Measurements from ENCODE around the gene SLC6A11.

The SLC6A11 gene

DNA sequence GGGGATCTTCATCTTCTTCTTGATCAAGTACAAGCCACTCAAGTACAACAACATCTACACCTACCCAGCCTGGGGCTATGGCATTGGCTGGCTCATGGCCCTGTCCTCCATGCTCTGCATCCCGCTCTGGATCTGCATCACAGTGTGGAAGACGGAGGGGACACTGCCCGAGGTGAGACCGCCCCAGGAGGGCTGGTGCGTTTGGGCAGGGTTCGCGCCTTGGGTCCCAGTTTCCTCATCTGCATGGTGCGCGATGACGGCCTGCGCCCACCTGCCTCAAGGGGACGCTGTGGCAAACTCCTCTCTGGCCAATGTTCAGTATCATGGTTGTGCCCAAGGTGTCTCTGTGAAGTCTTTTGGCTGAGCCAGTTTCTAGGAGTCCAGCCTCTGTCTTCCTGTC lies 119.0 kb downstream of the SLC6A11 start:
- no peak overlapping the region for H3K4me3 ChIP-seq (ENCODE audit: low read length)
- no peak overlapping the region for H3K9ac ChIP-seq (ENCODE audit: low read length)
- no peaks in the 10 kb centered on the region for H3K36me3 ChIP-seq (ENCODE audit: control insufficient read depth, insufficient read depth, low read length, severe bottlenecking)
- no peaks in the 10 kb centered on the region for H3K9me3 ChIP-seq (ENCODE audit: control insufficient read depth, low read length)
- no peak for DNase-seq (ENCODE audit: low read depth)
- peaks cover 27% of the 10 kb centered on the region for H3K27me3 ChIP-seq (replicated peaks; ENCODE audit: control insufficient read depth, insufficient read depth, low read length)
- peaks cover 24% of the 10 kb centered on the region for H3K4me1 ChIP-seq (ENCODE audit: control insufficient read depth, insufficient read depth, low read length)

DNA sequence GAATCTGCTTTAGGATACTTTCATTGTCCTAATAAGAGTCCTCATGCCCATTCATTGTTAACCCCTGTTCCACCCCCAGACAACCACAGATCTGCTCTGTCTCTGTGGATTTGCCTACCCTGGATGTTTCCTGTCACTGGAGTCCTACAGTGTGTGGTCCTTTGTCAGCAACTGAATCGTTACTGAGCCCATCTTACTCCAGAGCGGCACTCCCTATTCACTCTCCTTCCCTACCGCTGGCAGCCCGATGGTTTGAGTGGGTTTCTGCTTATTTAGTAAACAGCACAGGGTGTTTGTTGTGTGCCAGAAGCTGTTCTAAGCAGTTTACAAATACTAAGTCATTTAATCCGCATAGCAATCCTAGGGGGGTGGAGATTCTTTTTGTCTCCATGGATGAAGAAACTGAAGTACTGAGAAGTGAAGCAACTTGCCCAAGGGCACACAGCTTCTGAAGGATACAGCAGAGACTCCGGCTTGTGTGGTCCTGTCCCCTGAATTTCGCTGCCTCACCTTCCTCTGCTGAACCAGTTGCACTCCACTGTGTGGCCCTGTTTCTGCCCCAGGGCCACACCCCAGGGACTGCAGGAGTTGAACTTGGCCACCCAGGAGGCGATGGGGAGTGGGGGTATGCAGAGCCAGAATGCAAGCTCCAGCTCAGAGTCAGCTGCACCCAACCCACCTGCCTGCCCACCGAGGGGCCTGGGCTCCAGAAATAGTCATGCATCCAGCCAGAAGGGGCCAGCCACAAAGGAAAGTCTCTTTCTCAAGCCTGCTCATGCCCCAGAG lies 120.0 kb downstream of the SLC6A11 start:
- no peak overlapping the region for H3K4me3 ChIP-seq (ENCODE audit: low read length)
- DNase-seq (ENCODE audit: low read depth), result no peak
- H3K4me1 ChIP-seq (ENCODE audit: control insufficient read depth, insufficient read depth, low read length), result peaks cover 24% of the 10 kb centered on the region

DNA sequence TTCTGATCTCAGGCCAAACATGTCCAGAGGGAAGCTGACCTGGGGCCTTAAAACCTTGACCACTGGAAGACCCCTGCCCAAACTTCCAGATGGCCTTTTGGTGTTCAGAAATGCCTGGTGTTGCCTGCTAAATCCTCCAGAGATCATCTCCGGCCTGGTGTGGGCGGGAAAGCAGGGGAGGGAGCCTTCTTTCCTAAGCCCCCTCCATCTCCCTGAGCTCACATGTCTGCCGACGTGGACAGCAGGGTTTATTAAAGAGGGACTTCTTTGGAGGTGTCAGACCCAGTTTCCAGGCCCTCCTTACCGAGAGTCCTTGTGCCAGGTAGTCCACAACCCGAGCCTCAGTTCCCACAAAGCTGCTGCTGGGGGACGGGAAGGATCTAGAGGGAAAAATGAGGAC lies 120.7 kb downstream of the SLC6A11 start:
- peaks cover 15% of the 10 kb centered on the region for H3K27me3 ChIP-seq (replicated peaks; ENCODE audit: control insufficient read depth, insufficient read depth, low read length)
- no peak overlapping the region for H3K9ac ChIP-seq (ENCODE audit: low read length)
- DNase-seq (ENCODE audit: low read depth), result no peak
- H3K36me3 ChIP-seq (ENCODE audit: control insufficient read depth, insufficient read depth, low read length, severe bottlenecking), result no peaks in the 10 kb centered on the region
- peaks cover 24% of the 10 kb centered on the region for H3K4me1 ChIP-seq (ENCODE audit: control insufficient read depth, insufficient read depth, low read length)
- H3K4me3 ChIP-seq (ENCODE audit: low read length), result no peak overlapping the region
- no peaks in the 10 kb centered on the region for H3K9me3 ChIP-seq (ENCODE audit: control insufficient read depth, low read length)

More for the DNA sequence above, 120.0 kb downstream of the SLC6A11 start:
- no peaks in the 10 kb centered on the region for H3K9me3 ChIP-seq (ENCODE audit: control insufficient read depth, low read length)
- H3K36me3 ChIP-seq (ENCODE audit: control insufficient read depth, insufficient read depth, low read length, severe bottlenecking), result no peaks in the 10 kb centered on the region
- H3K9ac ChIP-seq (ENCODE audit: low read length), result no peak overlapping the region
- peaks cover 17% of the 10 kb centered on the region for H3K27me3 ChIP-seq (replicated peaks; ENCODE audit: control insufficient read depth, insufficient read depth, low read length)

DNA sequence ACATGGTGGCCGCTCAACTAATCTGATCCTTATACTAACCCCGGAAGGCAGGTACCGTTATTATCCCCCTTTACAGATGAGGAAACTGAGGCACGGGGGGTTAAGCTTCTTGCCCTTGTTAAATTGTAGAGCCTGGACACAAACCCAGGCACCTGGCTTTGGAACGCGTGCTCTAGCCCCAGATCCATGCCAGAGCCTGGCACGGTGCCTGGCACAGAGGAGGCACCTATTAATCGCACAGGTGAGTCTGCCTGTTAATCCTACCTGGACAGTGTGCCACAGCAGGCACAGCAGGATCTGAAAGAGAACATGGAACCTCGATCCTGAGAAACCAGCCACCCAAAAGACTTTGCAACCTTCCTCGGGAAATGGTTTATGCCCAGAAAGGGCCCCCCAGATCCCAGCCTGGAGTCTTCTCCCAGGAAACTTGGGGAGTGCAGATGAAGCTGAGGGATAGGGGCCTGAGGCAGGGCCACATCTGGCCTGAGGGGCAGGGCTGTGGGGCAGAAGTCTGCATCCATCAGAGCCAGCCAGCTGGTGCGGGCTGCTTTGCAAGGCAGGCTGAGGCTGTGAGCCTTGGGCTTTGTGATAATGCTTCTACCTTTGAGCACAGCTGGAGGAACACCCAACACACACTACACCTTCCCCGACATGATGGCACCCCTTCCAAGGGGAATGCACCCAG lies 121.3 kb downstream of the SLC6A11 start:
- Histone ChIP-seq H3K4me3 (ENCODE audit: low read length) (no peak overlapping the region), H3K36me3 (ENCODE audit: control insufficient read depth, insufficient read depth, low read length, severe bottlenecking) (no peaks in the 10 kb centered on the region), H3K4me1 (ENCODE audit: control insufficient read depth, insufficient read depth, low read length) (peaks cover 24% of the 10 kb centered on the region), H3K27me3 (replicated peaks; ENCODE audit: control insufficient read depth, insufficient read depth, low read length) (peaks cover 15% of the 10 kb centered on the region), H3K9me3 (ENCODE audit: control insufficient read depth, low read length) (no peaks in the 10 kb centered on the region), H3K9ac (ENCODE audit: low read length) (no peak overlapping the region)
- no peak for DNase-seq (ENCODE audit: low read depth)

DNA sequence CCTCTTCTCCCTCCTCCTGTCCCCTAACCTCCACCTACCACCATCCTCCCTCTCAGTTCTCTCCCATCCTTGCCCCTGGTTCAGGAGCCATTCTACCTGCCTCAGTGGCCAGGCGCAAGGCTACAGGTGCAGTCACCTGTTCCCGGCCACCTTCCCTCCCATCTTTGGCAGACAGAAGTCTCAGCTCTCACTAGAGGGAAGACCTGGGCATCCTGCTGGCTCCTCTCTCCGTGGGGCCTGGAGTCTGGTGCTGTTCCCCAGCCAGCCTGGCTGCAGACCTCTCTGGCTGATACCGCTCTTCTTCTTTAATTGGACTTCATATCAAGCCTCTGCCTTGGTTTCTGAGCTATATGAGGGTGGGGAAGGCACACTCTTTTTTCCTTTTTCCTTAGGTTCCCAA lies 123.5 kb downstream of the SLC6A11 start:
- no peak overlapping the region for H3K9ac ChIP-seq (ENCODE audit: low read length)
- H3K4me1 ChIP-seq (ENCODE audit: control insufficient read depth, insufficient read depth, low read length), result peaks cover 13% of the 10 kb centered on the region
- H3K36me3 ChIP-seq (ENCODE audit: control insufficient read depth, insufficient read depth, low read length, severe bottlenecking), result no peaks in the 10 kb centered on the region
- H3K27me3 ChIP-seq (replicated peaks; ENCODE audit: control insufficient read depth, insufficient read depth, low read length), result peaks cover 34% of the 10 kb centered on the region
- H3K4me3 ChIP-seq (ENCODE audit: low read length), result no peak overlapping the region
- H3K9me3 ChIP-seq (ENCODE audit: control insufficient read depth, low read length), result no peaks in the 10 kb centered on the region
- no peak for DNase-seq (ENCODE audit: low read depth)

DNA sequence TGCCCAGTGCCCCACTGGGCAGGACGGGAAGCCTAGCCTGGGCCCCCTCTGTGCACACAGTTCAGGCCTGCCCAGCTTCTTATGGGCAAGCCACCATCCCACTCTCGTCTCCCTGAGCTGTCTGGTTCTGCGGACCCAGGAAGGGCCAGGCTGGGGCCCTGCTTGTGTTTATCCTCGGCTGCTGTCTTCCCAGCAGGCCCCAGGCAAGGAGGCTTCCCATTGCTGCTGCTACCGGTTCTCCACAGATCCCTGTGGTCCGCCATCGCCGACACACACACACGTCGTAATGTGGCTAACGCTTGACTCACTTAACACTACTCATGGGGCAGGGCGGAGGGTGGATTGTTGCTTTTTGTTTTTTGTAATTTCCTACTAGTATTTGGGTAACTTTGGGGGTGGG lies 124.1 kb downstream of the SLC6A11 start:
- H3K36me3 ChIP-seq (ENCODE audit: control insufficient read depth, insufficient read depth, low read length, severe bottlenecking), result no peaks in the 10 kb centered on the region
- peaks cover 39% of the 10 kb centered on the region for H3K27me3 ChIP-seq (replicated peaks; ENCODE audit: control insufficient read depth, insufficient read depth, low read length)
- no peak for DNase-seq (ENCODE audit: low read depth)

DNA sequence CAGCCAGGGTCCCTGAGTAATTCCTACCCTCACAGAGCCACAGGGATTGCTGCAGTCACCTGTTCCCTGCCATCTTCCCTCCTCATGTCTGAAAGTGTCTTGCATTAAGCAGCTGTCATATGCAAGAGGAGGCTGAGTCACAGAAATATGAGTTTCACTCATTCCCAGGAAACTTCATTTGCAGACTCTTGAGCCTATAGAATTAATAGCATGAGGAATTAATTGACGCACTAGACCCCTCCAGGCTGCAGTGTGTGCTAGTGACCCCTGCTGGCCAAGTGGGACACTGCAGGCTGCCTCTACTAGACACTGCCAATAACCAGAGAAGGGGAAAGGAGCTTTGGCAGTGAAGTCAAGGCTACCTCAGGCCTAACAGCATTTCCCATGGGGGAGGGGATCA lies 125.9 kb downstream of the SLC6A11 start:
- DNase-seq (ENCODE audit: low read depth), result peak; percentile 5
- Histone ChIP-seq H3K9ac (ENCODE audit: low read length) (no peak overlapping the region), H3K9me3 (ENCODE audit: control insufficient read depth, low read length) (no peaks in the 10 kb centered on the region), H3K4me1 (ENCODE audit: control insufficient read depth, insufficient read depth, low read length) (peaks cover under 1% of the 10 kb centered on the region), H3K36me3 (ENCODE audit: control insufficient read depth, insufficient read depth, low read length, severe bottlenecking) (no peaks in the 10 kb centered on the region), H3K4me3 (ENCODE audit: low read length) (no peak overlapping the region), H3K27me3 (replicated peaks; ENCODE audit: control insufficient read depth, insufficient read depth, low read length) (peaks cover 52% of the 10 kb centered on the region)

More for the DNA sequence above, 124.1 kb downstream of the SLC6A11 start:
- Histone ChIP-seq H3K4me3 (ENCODE audit: low read length) (no peak overlapping the region), H3K9me3 (ENCODE audit: control insufficient read depth, low read length) (no peaks in the 10 kb centered on the region), H3K4me1 (ENCODE audit: control insufficient read depth, insufficient read depth, low read length) (peaks cover 13% of the 10 kb centered on the region), H3K9ac (ENCODE audit: low read length) (no peak overlapping the region)

DNA sequence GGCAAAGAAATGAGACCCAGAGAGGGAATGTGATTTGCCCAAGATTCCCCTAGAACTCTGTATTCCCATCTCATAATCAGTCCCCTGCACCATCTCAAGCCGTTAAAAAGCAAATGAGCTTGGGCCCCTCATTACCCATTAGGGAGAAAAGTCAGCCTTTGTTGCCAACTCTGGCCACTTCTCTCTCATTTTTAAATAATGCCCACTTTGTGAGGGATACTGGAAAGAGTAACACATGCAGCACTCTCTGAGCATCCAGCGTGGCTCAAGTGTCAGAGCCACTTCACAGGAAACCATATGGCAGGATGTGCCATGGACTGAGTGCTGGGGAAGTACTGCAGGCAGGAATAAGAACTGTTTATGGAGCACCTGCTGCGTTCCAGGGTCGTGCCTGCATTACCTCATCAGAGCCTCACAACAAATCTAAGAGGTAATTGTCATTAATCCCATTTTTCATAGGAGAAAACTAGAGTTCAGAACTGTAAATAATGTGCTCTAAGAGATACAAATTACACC lies 126.7 kb downstream of the SLC6A11 start:
- no peak overlapping the region for H3K4me3 ChIP-seq (ENCODE audit: low read length)

DNA sequence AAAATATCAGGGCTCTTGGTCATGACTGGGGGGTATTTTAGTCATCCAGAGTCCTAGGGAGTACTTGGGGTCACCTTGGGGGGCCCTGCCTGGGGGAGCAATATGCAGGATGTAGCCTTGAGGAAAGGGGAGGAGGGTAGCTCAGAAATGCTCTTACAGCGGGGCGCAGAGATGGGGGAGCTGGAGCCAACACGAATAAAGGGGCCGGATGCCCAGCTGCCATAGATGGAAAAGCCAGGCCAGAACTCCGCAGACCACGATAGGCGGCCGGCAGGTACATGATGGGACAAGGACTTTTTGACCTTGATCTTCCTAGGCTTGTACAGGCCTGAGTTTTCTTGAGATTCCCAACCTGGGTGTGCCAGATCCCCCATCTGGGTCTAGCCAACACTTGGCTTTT lies 128.8 kb downstream of the SLC6A11 start:
- Histone ChIP-seq H3K4me3 (ENCODE audit: low read length) (no peak overlapping the region), H3K9ac (ENCODE audit: low read length) (no peak overlapping the region), H3K36me3 (ENCODE audit: control insufficient read depth, insufficient read depth, low read length, severe bottlenecking) (no peaks in the 10 kb centered on the region), H3K4me1 (ENCODE audit: control insufficient read depth, insufficient read depth, low read length) (no peaks in the 10 kb centered on the region), H3K9me3 (ENCODE audit: control insufficient read depth, low read length) (no peaks in the 10 kb centered on the region), H3K27me3 (replicated peaks; ENCODE audit: control insufficient read depth, insufficient read depth, low read length) (peaks cover 70% of the 10 kb centered on the region)
- DNase-seq (ENCODE audit: low read depth), result no peak

More for the DNA sequence above, 126.7 kb downstream of the SLC6A11 start:
- no peak overlapping the region for H3K9ac ChIP-seq (ENCODE audit: low read length)
- no peak for DNase-seq (ENCODE audit: low read depth)
- peaks cover 55% of the 10 kb centered on the region for H3K27me3 ChIP-seq (replicated peaks; ENCODE audit: control insufficient read depth, insufficient read depth, low read length)
- no peaks in the 10 kb centered on the region for H3K4me1 ChIP-seq (ENCODE audit: control insufficient read depth, insufficient read depth, low read length)
- no peaks in the 10 kb centered on the region for H3K36me3 ChIP-seq (ENCODE audit: control insufficient read depth, insufficient read depth, low read length, severe bottlenecking)
- no peaks in the 10 kb centered on the region for H3K9me3 ChIP-seq (ENCODE audit: control insufficient read depth, low read length)

DNA sequence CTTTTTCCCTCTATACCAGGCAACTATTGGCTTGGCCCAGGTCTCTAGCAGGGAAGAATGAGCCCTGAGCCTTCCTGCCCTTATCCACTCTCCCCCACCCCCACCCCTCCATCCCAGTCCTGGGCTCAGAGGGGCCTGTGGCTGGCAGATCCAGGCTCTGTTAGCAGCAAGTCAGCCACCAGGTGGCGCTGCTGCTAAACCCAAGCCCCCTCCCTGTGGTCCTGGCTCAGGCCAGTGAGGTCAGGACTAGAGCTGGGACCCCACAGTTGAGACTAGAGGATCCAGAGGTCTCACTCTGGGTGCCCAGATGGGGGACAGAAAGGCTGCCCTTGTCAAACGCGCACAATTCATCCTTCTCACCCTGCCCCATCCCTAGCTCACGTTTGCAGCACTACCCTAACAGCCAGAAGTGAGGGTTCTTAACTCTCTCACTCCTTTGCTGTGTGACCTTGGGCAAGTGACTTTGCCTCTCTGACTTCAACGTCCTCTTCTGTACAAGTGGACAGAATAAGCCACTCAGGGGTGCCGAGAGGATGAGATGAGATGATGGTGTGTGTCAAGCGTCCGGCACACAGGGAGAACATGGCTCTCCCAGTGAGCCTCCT lies 129.8 kb downstream of the SLC6A11 start:
- DNase-seq (ENCODE audit: low read depth), result peak; percentile 76
- Histone ChIP-seq H3K4me3 (ENCODE audit: low read length) (no peak overlapping the region), H3K36me3 (ENCODE audit: control insufficient read depth, insufficient read depth, low read length, severe bottlenecking) (no peaks in the 10 kb centered on the region), H3K9me3 (ENCODE audit: control insufficient read depth, low read length) (no peaks in the 10 kb centered on the region), H3K9ac (ENCODE audit: low read length) (no peak overlapping the region), H3K27me3 (replicated peaks; ENCODE audit: control insufficient read depth, insufficient read depth, low read length) (peaks cover 71% of the 10 kb centered on the region), H3K4me1 (ENCODE audit: control insufficient read depth, insufficient read depth, low read length) (no peaks in the 10 kb centered on the region)

DNA sequence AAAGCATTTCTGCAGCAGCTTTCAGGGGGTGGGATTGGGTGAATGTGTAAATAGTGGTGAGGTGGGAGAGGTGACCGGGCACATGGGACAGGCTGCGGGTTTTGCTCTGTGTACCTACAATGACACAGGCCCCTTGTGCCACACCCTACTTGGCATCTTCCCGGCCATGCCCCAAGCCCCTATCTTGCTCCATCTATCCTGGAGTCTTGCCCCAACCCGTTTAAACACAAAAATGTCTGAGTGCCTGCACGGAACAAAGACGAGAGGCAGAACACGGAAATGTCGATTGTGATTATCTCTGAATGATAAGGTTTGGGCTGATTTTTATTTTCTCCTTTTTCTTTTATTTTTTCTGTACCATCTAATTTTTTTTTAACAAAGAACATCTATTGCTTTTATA lies 130.5 kb downstream of the SLC6A11 start:
- peaks cover 74% of the 10 kb centered on the region for H3K27me3 ChIP-seq (replicated peaks; ENCODE audit: control insufficient read depth, insufficient read depth, low read length)
- H3K9ac ChIP-seq (ENCODE audit: low read length), result no peak overlapping the region
- no peak for DNase-seq (ENCODE audit: low read depth)
- H3K9me3 ChIP-seq (ENCODE audit: control insufficient read depth, low read length), result no peaks in the 10 kb centered on the region
- H3K36me3 ChIP-seq (ENCODE audit: control insufficient read depth, insufficient read depth, low read length, severe bottlenecking), result no peaks in the 10 kb centered on the region
- H3K4me3 ChIP-seq (ENCODE audit: low read length), result no peak overlapping the region
- H3K4me1 ChIP-seq (ENCODE audit: control insufficient read depth, insufficient read depth, low read length), result no peaks in the 10 kb centered on the region
